NT2/D1 (cell line): ENCODE data around the gene RBM38.

Experiments used
- DNase-seq: peaks from one replicate; pipeline ENCODE4 v3.0.0-alpha.2; 2011; ENCODE audit warnings: low read depth, low spot score
- H3K27me3 ChIP-seq: 2 replicates; pipeline ENCODE4 v1.6.0; 2011; ENCODE audit warnings: mild to moderate bottlenecking; ENCODE audit not compliant: insufficient read length, insufficient read depth
- H3K36me3 ChIP-seq: 2 replicates; pipeline ENCODE4 v1.6.1; 2011; ENCODE audit warnings: mild to moderate bottlenecking, low read length, mixed read lengths; ENCODE audit not compliant: insufficient read depth, insufficient read length
- H3K4me1 ChIP-seq: 2 replicates; pipeline ENCODE4 v1.5.1; 2011; ENCODE audit not compliant: insufficient read depth, insufficient read length
- H3K4me3 ChIP-seq: 2 replicates; pipeline ENCODE4 v1.5.1; 2011; ENCODE audit warnings: low read depth; ENCODE audit not compliant: insufficient read length
- H3K9ac ChIP-seq: 2 replicates; pipeline ENCODE4 v1.6.0; 2011; ENCODE audit warnings: low read depth; ENCODE audit not compliant: insufficient read length
- H3K9me3 ChIP-seq: 2 replicates; pipeline ENCODE4 v1.5.1; 2011; ENCODE audit warnings: mild to moderate bottlenecking, low read length; ENCODE audit not compliant: insufficient read depth
- SUZ12 ChIP-seq: IDR thresholded peaks from 2 replicates; pipeline ENCODE4 v1.6.1; 2011; ENCODE audit not compliant: insufficient read length, insufficient read depth; ENCODE audit errors: extremely low read depth
- YY1 ChIP-seq: IDR thresholded peaks from 2 replicates; pipeline ENCODE4 v1.6.1; 2011; ENCODE audit not compliant: insufficient read length, insufficient read depth
- ZNF274 ChIP-seq: IDR thresholded peaks from 2 replicates; pipeline ENCODE4 v1.6.1; 2011; ENCODE audit warnings: mild to moderate bottlenecking, low read depth, low read length

Gene RBM38

DNA sequence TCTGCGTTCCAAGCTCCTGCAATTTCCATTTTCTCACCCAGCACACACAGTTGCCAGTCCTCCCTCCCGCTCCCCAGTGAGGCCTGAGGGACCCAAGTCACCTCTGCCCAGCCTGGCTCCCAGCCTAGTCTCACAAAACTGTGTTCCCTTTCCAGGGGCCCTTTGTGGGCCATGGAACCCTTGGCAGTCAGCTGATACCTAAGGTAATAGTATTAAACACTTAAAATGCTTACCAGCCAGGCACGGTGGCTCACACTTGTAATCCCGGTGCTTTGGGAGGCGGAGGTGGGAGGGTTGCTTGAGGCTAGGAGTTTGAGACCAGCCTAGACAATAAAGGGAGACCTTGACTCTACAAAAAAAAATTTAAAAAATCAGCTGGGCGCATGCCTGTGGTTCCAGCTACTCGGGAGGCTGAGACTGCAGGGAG, 3.2 kb upstream of the RBM38 start:
- DNase-seq: no peak
- TF ChIP-seq YY1 (no peak), ZNF274 (no peak), SUZ12 (no peak)
- H3K9me3 ChIP-seq: no peaks in the 10 kb centered on the region
- peak overlapping the region; percentile 36 for H3K9ac ChIP-seq
- peaks cover 35% of the 10 kb centered on the region for H3K36me3 ChIP-seq
- peaks cover 13% of the 10 kb centered on the region for H3K27me3 ChIP-seq
- H3K4me1 ChIP-seq: peaks cover 9% of the 10 kb centered on the region
- H3K4me3 ChIP-seq: no peak overlapping the region

DNA sequence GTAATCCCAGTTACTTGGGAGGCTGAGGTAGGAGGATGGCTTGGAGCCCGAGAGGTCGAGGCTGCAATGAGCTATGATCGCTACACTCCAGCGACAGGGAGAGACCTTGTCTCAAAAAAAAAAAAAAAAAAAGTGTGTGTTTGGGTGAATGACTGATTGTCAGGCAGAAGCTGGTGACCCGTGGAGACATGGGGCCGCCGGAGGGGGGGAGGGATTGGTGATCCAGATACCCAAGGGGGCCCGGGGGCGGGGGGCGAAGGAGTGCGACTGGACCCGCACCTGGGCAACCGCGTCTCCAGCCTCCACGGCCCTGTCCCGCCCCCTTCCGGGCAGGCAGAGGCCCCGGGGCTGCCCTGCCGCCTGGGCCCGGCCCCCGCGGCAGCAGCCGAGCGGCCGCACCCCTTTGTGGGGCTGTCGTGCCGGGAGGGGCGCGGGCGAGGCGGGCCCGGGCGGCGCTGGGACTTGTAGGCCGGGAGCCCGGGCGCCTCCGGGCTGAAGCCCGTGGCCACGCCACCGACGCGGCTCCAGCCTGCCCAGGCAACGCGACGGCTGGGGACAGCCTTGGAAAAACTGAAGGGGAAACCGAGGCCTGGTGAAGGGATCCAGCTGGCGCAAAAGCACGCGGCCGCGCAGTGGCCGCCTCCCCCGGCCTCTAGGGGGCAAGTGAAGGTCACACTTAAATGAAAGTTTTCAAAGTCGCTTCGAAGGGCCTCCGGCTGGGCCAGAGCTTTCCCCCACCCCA, 2.1 kb upstream of the RBM38 start:
- no peak for TF ChIP-seq ZNF274
- TF ChIP-seq SUZ12: no peak
- no peaks in the 10 kb centered on the region for H3K9me3 ChIP-seq
- peak overlapping the region; percentile 94 for H3K9ac ChIP-seq
- DNase-seq: no peak
- peaks cover 47% of the 10 kb centered on the region for H3K36me3 ChIP-seq
- peaks cover 17% of the 10 kb centered on the region for H3K4me1 ChIP-seq
- peak overlapping the region; percentile 66 for H3K4me3 ChIP-seq
- peaks cover 13% of the 10 kb centered on the region for H3K27me3 ChIP-seq

DNA sequence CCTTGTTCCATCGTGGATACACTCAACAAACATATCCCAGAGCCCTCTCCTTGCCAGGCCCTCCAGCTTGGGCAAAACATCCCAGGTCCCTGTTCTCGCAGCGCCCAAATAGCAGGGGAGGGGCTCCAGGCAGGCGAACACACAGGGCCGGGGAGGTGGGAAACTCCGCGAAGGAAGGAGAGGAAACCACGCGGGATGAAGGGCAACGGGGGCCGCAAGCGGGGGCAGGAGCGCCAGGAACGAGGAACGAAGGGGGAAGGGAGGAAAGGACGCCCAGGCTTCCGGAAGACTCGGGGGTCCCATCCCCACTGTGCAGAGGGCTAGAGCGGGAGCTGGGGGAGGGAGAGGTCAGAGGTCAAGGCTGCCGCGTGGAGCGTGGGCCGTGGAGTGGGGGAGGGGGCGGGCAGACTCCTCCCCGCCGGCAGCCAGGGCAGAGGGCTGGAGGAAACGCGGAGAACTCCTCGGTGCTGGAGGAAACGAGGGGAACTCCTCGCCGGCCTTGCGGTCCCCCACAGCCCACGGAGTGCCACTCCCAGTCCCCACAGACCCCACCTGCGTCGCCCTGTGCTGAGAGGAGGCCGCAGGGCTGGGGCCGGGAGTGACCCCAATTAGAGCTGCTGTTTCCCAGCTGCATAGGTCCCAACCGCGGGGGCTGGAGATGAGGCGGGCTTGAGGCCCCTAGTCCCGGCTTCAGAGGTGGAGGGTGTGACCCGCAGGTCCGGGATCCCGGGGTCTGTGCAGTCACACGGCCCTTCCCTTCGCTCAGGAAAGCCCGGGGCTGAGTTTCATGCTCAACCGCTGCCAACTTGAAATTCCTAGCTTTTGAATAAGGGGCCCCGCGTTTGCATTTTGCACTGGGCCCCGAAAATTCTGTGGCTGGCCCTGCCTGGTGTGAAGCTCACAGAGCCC, 1.2 kb upstream of the RBM38 start:
- no peak for DNase-seq
- H3K36me3 ChIP-seq: peaks cover 47% of the 10 kb centered on the region
- peak overlapping the region; percentile 94 for H3K9ac ChIP-seq
- H3K4me3 ChIP-seq: peak overlapping the region; percentile 66
- no peaks in the 10 kb centered on the region for H3K9me3 ChIP-seq
- TF ChIP-seq YY1 (no peak), SUZ12 (no peak), ZNF274 (no peak)
- peaks cover 13% of the 10 kb centered on the region for H3K27me3 ChIP-seq
- peaks cover 25% of the 10 kb centered on the region for H3K4me1 ChIP-seq

DNA sequence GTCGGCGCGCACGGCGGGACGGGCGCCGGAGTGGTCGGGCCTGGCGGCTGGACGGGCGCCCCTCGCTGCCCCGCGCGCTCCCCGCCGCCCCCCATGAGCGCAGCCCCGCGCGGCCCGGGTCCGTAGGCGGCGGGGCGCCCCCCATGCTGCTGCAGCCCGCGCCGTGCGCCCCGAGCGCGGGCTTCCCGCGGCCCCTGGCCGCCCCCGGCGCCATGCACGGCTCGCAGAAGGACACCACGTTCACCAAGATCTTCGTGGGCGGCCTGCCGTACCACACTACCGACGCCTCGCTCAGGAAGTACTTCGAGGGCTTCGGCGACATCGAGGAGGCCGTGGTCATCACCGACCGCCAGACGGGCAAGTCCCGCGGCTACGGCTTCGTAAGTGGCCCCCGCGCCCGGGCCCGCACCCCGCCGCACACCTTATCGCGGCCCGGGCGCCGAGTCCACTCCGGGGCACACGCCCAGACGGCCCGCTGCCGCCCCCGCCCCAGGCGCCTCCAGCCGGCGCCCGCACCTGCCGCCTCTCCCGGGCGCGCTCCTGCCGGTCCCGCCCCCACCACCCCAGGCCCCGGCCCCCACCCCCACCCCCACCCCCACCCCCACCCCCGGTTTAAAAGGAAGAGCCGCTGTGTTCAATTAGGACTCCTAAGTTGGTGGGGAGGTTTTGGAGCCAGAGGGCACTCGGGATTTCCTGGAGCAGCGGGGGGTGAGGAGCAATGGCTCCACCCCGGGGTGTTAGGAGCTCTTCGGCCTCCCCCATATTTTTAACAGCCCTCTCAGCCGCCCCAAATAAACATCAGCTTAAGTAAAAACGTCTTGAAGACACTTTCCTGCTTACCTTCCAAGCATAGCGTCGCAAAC, 474 bp downstream of the RBM38 start:
- Histone ChIP-seq H3K4me1 (peaks cover 32% of the 10 kb centered on the region), H3K27me3 (peaks cover 13% of the 10 kb centered on the region), H3K9ac (peak overlapping the region; percentile 88), H3K9me3 (no peaks in the 10 kb centered on the region), H3K4me3 (peak overlapping the region; percentile 76), H3K36me3 (peaks cover 44% of the 10 kb centered on the region)
- TF ChIP-seq ZNF274: no peak
- no peak for TF ChIP-seq YY1
- TF ChIP-seq SUZ12: no peak
- DNase-seq: no peak

DNA sequence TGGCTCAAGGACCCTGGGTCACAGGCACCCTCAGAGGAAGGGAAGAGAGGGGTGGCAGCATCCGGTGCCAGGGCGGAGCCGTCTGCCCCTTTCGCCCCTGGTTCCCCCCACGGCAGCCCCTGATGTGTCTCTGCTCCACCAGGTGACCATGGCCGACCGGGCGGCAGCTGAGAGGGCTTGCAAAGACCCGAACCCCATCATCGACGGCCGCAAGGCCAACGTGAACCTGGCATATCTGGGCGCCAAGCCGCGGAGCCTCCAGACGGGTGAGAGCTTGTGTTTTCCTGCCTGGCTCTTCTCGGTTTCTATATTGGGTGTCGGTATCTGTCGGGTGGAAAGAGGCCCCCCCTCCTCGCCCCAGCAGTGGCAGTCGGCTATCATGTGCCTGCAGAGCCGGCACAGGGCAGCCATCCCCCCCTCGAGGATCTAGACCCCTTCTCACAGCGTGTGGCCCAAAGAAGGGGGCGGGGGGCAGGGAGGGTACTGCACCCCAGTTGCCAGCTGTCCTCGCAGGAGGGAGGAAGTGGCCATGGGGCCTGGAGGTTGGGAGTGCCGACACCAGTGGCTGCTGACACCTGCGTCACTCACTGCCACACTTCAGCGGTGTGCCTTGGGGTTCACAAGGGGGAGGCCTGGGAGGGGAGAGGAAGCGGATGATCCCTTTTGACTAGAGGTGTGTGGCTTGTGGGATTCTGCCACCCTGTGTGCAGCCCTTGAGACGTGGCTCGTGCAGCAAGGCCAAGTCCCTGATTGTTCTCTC, 1.5 kb downstream of the RBM38 start:
- Histone ChIP-seq H3K9me3 (no peaks in the 10 kb centered on the region), H3K4me3 (peak overlapping the region; percentile 76), H3K27me3 (peaks cover 13% of the 10 kb centered on the region), H3K4me1 (peaks cover 39% of the 10 kb centered on the region), H3K36me3 (peaks cover 52% of the 10 kb centered on the region), H3K9ac (peak overlapping the region; percentile 54)
- TF ChIP-seq SUZ12: no peak
- TF ChIP-seq ZNF274: no peak
- TF ChIP-seq YY1: no peak
- no peak for DNase-seq

DNA sequence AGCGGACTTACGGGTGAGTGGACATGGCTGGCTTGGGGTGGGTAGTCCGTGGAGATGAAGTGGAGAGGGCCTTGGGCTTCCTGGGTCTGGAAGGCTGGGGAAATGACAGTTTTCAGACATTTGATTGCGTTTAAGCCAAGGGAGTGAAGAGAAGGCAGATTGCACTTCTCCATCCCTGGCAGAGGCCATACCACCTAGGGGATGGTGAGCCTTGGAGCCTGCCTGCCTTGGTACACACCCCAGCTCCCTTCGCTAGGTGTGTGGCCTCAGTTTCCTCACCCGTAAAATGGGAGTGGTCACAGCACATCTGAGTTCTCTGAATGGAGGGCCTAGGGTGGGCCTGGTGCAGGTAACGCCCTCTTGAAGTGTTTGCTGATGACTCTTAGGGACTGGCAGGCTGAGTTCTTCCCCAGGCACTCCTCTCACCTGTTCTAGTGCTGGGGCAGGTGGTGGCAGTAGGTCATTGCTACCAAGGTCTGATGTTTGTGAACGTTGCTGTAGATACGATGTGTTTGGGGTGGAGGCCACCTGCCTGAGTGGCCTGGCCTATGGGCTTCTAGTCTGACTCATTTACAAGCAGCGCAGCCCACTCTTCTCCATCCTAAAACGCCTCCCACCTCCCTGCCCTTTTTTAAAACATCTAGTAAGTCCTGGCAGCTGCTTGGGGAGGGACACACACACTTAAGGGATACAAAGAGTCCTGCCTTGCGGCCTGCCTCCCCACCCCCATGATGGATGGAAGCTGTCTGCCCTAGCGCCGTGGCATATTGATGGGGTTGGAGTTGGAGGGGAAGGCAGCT, 2.3 kb downstream of the RBM38 start:
- TF ChIP-seq SUZ12 (no peak), ZNF274 (no peak)
- H3K9me3 ChIP-seq: no peaks in the 10 kb centered on the region
- H3K27me3 ChIP-seq: peaks cover 13% of the 10 kb centered on the region
- H3K4me1 ChIP-seq: peaks cover 39% of the 10 kb centered on the region
- no peak for DNase-seq
- H3K4me3 ChIP-seq: peak overlapping the region; percentile 4
- H3K36me3 ChIP-seq: peaks cover 61% of the 10 kb centered on the region
- H3K9ac ChIP-seq: no peak overlapping the region
